ACC112 (cell line): ENCODE results near the gene CASKIN2.

Source experiments
- H2AFZ ChIP-seq: fragments of 200-600 bp; sonication (generic); one replicate; pipeline ENCODE4 v1.6.0; 2017; ENCODE audit warnings: antibody characterized with exemption, low read length; ENCODE audit not compliant: unreplicated experiment
- H3K27ac ChIP-seq: fragments of 200-600 bp; sonication (generic); 2 replicates; pipeline ENCODE4 v1.5.1; 2014; ENCODE audit warnings: low read depth, mild to moderate bottlenecking, antibody characterized with exemption, low read length, moderate library complexity
- H3K27me3 ChIP-seq: fragments of 200-600 bp; sonication (generic); 2 replicates; pipeline ENCODE4 v1.6.1; 2014; ENCODE audit warnings: mild to moderate bottlenecking, antibody characterized with exemption, low read length, moderate library complexity, mixed read lengths; ENCODE audit not compliant: insufficient read depth
- H3K36me3 ChIP-seq: fragments of 200-600 bp; sonication (generic); 2 replicates; pipeline ENCODE4 v1.6.1; 2016; ENCODE audit warnings: mild to moderate bottlenecking, antibody characterized with exemption, low read length, moderate library complexity, mixed read lengths; ENCODE audit not compliant: insufficient read depth
- H3K4me1 ChIP-seq: fragments of 200-600 bp; sonication (generic); one replicate; pipeline ENCODE4 v1.6.1; 2016; ENCODE audit warnings: low read length, mixed read lengths; ENCODE audit not compliant: insufficient read depth, unreplicated experiment, control insufficient read depth
- H3K4me3 ChIP-seq: fragments of 200-600 bp; sonication (generic); 2 replicates; pipeline ENCODE4 v1.5.1; 2014; ENCODE audit warnings: mild to moderate bottlenecking, low read depth, low read length
- H3K79me2 ChIP-seq: fragments of 200-600 bp; sonication (generic); one replicate; pipeline ENCODE4 v1.6.0; 2016; ENCODE audit warnings: low read length; ENCODE audit not compliant: control insufficient read depth, unreplicated experiment, insufficient read depth

The CASKIN2 gene

DNA sequence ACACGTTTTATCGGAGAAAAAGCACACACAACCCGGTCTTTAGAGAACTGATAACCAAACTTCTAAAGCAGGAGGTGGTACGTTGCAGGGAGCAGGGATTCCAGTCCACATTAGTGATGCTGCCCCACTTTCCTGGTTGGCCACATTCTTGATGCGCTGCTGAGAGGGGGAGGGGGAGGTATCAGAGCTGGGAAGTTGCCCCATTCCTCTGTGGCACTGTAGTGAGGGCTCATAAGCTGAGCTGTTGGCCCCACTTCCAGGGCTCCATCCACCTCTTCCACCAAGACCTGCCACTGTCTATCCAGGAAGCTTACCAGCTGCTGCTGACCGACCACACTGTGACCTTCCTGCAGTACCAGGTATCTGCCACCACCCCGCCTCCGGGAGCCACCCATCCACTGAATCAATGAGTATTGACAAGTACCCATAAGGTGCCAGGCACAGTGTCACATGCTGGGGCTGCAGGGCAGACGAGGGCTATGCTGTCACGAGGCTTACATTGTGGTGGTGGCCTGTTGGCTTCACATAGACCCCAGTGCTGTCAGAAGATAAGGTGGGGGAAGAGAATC lies 2.0 kb upstream of the CASKIN2 start:
- Histone ChIP-seq H3K27ac (no peak overlapping the region), H3K4me1 (peaks cover 9% of the 10 kb centered on the region), H3K36me3 (no peaks in the 10 kb centered on the region), H3K79me2 (peaks cover 3% of the 10 kb centered on the region), H3K4me3 (peak overlapping the region; percentile 81), H2AFZ (no peak overlapping the region), H3K27me3 (no peaks in the 10 kb centered on the region)

DNA sequence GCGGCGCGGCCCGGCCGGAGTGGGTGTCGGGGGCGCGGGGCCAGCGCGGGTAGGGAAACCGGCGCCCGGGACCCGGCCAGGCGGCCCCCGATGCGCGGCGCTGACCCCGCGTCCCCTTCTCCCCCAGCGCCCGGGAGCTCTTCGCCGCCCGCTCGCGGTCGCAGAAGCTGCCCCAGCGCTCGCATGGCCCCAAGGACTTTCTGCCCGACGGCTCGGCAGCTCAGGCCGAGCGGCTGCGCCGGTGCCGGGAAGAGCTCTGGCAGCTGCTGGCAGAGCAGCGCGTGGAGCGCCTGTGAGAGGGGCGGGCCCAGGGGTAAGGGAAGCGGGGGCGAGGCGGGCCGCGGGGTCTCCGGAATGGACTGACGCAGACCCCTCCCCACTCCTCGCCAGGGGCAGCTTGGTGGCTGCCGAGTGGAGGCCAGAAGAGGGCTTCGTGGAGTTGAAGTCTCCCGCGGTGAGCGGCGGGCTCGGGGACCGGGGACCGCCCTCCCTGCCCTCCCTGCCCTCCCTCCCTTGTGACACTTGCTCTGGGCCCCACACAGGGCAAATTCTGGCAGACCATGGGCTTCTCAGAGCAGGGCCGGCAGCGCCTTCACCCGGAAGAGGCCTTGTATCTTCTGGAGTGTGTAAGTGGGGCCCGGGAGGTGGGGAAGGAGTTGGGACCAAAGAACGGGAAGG lies 1.4 kb upstream of the CASKIN2 start:
- Histone ChIP-seq H3K27me3 (no peaks in the 10 kb centered on the region), H2AFZ (peak overlapping the region; percentile 94), H3K27ac (no peak overlapping the region), H3K36me3 (no peaks in the 10 kb centered on the region), H3K4me1 (peaks cover 15% of the 10 kb centered on the region), H3K79me2 (peaks cover 3% of the 10 kb centered on the region), H3K4me3 (peak overlapping the region; percentile 81)

- Histone ChIP-seq H3K27me3 (no peaks in the 10 kb centered on the region), H3K4me1 (peaks cover 19% of the 10 kb centered on the region), H2AFZ (peak within 1 kb of the TSS; percentile 94), H3K4me3 (peak within 1 kb of the TSS; percentile 81), H3K79me2 (peaks cover 3% of the 10 kb centered on the region), H3K27ac (no peak within 1 kb of the TSS), H3K36me3 (no peaks in the 10 kb centered on the region)
These were observed 900 bp upstream of the CASKIN2 start, which contains the start of gene TSEN54 for GRCh38 chr17:75516255-75516618. TSS of gene TSEN54 (plus strand) at chr17:75516528. CDS start at chr17:75516561, 33 bp downstream.

GRCh38 chr17:75514919-75515495 lies 330 bp downstream of the CASKIN2 start:
- H3K27ac ChIP-seq = no peak overlapping the region
- no peaks in the 10 kb centered on the region for H3K36me3 ChIP-seq
- peak overlapping the region; percentile 88 for H2AFZ ChIP-seq

DNA sequence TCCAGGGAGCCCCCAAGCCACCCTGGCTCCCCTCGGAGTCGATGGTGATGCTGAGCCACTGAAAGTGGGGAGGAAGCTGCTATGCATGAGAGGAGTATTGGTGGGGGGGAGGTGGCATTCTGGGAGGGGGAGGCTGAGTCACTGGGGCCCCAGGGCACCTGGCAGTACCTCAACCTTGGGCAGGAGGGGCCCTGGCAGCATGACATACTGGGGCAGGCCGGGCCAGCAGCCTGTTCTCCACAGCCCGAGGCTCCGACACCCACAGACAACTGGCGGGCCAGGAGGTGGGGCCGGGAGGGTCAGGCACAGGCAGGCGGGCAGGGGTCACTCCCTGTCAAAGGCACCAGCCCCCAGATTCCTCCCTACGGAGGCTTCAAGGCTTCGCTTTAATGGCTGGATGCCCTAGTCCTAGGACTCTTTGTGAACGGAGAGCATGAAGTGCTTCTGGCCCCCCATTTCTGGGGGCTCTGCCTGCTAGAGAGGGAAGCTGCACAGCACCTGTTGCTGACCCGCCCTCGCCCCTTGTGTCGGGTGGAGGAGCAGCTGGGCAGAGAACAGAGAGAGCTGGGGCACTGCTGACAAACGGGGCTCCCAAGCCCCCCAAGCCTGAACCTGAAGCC lies 928 bp downstream of the CASKIN2 start:
- peak overlapping the region; percentile 88 for H2AFZ ChIP-seq
- H3K4me3 ChIP-seq = peak overlapping the region; percentile 81
- no peak overlapping the region for H3K27ac ChIP-seq
- no peaks in the 10 kb centered on the region for H3K36me3 ChIP-seq
- peaks cover 3% of the 10 kb centered on the region for H3K79me2 ChIP-seq
- peaks cover 19% of the 10 kb centered on the region for H3K4me1 ChIP-seq
- no peaks in the 10 kb centered on the region for H3K27me3 ChIP-seq

More at GRCh38 chr17:75514919-75515495, 330 bp downstream of the CASKIN2 start:
- peak overlapping the region; percentile 81 for H3K4me3 ChIP-seq
- no peaks in the 10 kb centered on the region for H3K27me3 ChIP-seq
- peaks cover 3% of the 10 kb centered on the region for H3K79me2 ChIP-seq
- H3K4me1 ChIP-seq = peaks cover 19% of the 10 kb centered on the region

- H3K79me2 ChIP-seq = peaks cover 3% of the 10 kb centered on the region
- no peak overlapping the region for H2AFZ ChIP-seq
- H3K36me3 ChIP-seq = no peaks in the 10 kb centered on the region
- H3K27ac ChIP-seq = no peak overlapping the region
- no peaks in the 10 kb centered on the region for H3K27me3 ChIP-seq
- H3K4me1 ChIP-seq = peaks cover 19% of the 10 kb centered on the region
- H3K4me3 ChIP-seq = no peak overlapping the region
These were observed 1.7 kb downstream of the CASKIN2 start for GRCh38 chr17:75513641-75514000.

DNA sequence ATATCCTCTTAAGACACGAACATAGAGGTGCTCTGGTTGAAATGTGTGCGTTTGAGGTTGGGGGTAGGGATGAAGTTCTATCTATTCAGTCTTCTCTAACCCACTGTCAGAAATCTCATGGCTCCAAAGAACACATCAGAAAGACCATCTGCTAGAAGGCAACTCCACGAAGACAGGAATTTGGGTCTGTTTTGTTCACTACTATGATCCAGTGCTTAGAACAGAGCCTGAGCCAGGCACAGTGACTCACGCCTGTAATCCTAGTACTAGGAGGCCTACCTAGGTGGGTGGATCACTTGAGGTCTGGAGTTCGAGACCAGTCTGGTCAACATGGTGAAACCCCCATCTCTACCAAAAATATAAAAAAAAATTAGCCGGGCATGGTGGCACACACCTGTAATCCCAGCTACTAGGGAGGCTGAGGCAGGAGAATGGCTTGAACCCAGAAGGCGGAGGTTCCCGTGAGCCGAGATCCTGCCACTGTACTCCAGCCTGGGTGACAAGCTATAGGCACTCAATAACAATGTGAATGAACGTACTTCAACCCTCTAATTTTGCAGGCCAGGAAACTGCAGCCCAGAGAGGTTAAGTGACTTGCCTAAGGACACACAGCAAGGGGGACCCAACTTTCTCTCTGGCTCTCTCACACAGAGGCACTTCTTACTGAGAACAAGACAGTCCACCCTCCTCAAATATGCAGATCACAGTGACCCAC lies 2.3 kb downstream of the CASKIN2 start:
- Histone ChIP-seq H3K36me3 (no peaks in the 10 kb centered on the region), H3K27me3 (no peaks in the 10 kb centered on the region), H3K4me3 (no peak overlapping the region), H3K27ac (no peak overlapping the region), H3K4me1 (peaks cover 24% of the 10 kb centered on the region), H2AFZ (no peak overlapping the region), H3K79me2 (peaks cover 3% of the 10 kb centered on the region)

GRCh38 chr17:75511610-75512575 lies 3.4 kb downstream of the CASKIN2 start:
- H3K4me3 ChIP-seq = no peak overlapping the region
- no peaks in the 10 kb centered on the region for H3K36me3 ChIP-seq
- H3K27ac ChIP-seq = no peak overlapping the region
- peaks cover 24% of the 10 kb centered on the region for H3K4me1 ChIP-seq
- H3K27me3 ChIP-seq = no peaks in the 10 kb centered on the region
- H2AFZ ChIP-seq = no peak overlapping the region
- peaks cover 3% of the 10 kb centered on the region for H3K79me2 ChIP-seq

DNA sequence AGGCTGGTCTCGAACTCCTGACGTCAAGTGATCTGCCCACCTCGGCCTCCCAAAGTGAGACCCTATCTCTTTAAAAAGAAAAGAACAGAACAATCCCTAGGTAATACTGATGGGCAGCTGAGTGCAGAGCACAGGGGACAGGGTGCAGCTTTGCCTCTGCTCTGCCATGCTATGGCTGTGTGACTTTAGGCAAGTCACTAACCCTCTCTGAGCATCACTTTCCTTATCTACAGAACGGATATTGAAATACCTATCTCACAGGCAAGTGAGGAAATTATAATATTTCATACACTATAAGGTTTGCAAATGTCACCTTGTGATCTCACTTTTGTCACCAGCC lies 4.1 kb downstream of the CASKIN2 start:
- Histone ChIP-seq H3K27me3 (no peaks in the 10 kb centered on the region), H3K36me3 (no peaks in the 10 kb centered on the region), H2AFZ (no peak overlapping the region), H3K27ac (no peak overlapping the region), H3K4me1 (peaks cover 24% of the 10 kb centered on the region), H3K4me3 (no peak overlapping the region), H3K79me2 (peaks cover 3% of the 10 kb centered on the region)
